Activated naive CD8-positive, alpha-beta T cell (primary cell): ENCODE results near the gene TALDO1.

Experiments
- H3K27ac Mint-ChIP-seq: one replicate; pipeline ENCODE4 v1.8.0; 2021; ENCODE audit warnings: mixed read lengths
- H3K27me3 Mint-ChIP-seq: one replicate; pipeline ENCODE4 v1.8.0; 2021; ENCODE audit warnings: mixed read lengths
- H3K36me3 Mint-ChIP-seq: one replicate; pipeline ENCODE4 v1.8.0; 2021; ENCODE audit warnings: mixed read lengths
- H3K4me1 Mint-ChIP-seq: one replicate; pipeline ENCODE4 v1.8.0; 2021; ENCODE audit warnings: low read depth, mixed read lengths
- H3K4me3 Mint-ChIP-seq: one replicate; pipeline ENCODE4 v1.8.0; 2021; ENCODE audit warnings: mild to moderate bottlenecking, mixed read lengths
- H3K9me3 Mint-ChIP-seq: one replicate; pipeline ENCODE4 v1.8.0; 2021; ENCODE audit warnings: low read depth, mixed read lengths

TALDO1 gene

DNA sequence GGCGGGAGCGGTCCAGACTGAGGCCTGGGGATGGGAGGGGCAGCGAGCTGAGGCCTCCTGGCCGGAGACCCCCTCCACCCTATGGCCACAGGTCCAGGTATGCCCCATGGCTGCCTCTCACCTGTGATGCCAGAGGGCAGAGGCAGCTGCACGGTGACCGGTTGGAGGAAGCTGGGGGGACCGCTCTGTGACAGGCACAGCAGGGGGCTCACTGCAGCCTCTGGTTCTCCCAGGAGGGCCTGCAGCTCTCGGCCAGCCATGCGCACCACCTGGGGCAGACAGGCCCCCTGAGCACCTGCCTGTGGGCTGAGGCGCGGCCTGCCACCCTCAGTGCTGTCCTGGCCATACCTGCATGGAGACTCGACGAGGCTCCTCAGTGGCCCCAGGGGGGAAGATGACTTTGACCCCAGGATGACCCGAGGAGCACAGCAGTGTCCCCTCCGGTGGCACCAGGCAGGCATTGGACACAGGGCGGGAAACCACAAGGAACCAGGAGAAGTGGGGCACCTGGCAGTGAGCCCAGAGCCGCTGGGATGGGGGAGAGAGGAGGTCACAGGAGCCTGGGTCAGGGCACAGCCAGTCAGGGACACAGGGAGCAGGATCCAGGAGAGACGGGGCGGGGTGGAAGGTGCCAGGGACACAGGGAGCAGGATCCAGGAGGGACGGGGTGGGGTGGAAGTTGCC is 54.0 kb downstream of the TALDO1 start:
- Mint-ChIP-seq H3K27ac (no peak overlapping the region), H3K36me3 (no peaks in the 10 kb centered on the region), H3K27me3 (no peaks in the 10 kb centered on the region), H3K4me1 (peaks cover 8% of the 10 kb centered on the region), H3K4me3 (no peak overlapping the region), H3K9me3 (no peaks in the 10 kb centered on the region)

DNA sequence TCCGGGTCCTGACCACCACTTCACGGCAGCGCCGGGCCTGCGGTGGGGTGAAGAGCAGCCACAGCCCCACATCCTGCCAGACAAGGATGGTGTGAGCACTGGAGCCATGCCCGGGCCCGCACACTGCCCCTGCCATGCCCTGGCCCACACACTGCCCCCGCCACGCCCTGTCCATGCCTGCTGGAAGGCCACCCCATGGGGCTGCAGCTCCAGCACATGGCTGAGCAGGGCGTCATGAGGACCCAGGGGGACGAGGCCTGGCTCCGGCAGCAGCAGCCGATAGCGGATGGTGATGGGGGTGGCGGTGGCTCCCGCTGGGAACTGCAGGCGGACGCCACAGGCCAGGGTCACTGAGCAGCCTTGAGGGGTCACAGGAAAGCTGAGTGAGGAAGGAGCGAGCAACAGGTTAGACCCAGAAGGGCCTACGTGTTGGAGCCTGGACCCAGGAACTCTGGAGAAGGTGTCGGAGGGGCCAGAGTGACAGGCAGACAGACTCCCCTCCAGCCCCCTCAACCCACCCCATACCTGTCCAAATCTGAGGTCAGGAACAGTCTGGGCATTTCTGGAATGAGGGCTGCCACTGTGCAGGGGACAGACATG is 54.9 kb downstream of the TALDO1 start:
- Mint-ChIP-seq H3K4me3 (no peak overlapping the region), H3K36me3 (no peaks in the 10 kb centered on the region), H3K9me3 (no peaks in the 10 kb centered on the region), H3K27me3 (no peaks in the 10 kb centered on the region), H3K27ac (no peak overlapping the region), H3K4me1 (peaks cover 5% of the 10 kb centered on the region)

DNA sequence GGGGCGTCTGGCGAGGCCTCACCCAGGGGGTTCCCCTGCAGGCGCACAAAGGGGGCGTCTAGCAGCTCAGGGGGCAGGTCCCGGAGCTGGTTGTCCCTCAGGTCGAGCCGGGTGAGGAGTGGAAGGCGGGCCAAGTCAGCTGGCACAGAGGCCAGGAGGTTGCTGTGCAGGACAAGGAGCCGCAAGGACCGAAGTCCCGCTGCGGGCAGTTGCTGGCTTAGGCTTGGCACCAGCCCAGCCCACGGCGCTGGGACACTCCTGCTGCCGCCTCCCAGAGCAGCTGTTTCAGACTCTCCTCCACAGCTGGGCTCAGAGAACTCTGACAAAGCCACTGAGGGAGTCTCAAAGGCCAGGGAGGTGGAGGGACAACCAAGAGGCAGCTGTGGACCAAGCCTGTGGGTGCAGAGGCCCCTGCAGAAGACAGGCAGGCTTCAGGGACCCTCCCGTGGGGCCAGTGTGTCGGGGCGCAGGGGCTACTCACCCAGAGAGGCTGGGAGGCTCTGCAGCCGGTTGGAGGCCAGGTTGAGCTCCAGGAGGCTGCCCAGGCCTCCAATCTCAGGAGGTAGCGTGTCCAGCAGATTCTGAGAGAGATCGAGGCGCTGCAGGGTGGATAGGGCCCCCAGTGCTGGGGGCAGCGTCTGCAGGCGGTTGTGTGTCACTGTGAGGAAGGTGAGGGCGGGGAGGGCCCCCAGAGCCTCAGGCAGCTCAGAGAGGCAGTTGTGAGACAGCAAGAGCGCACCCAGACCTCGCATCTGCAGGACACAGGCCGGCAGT is 55.6 kb downstream of the TALDO1 start:
- Mint-ChIP-seq H3K4me1 (peaks cover 8% of the 10 kb centered on the region), H3K36me3 (no peaks in the 10 kb centered on the region), H3K27me3 (no peaks in the 10 kb centered on the region), H3K27ac (no peak overlapping the region), H3K4me3 (no peak overlapping the region), H3K9me3 (no peaks in the 10 kb centered on the region)

DNA sequence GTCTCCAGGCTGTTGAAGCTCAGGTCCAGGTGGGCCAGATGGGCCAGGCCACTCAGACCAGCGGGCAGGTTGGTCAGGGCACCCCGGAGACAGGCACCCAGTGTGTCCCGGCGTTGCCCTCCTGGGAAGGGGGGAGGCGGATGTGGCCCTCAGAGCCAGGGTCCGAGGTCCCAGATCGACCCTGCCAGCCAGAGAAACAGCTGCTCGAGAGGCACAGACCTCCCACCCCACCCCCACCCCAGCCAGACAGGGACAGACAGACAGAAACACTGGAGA is 56.1 kb downstream of the TALDO1 start:
- Mint-ChIP-seq H3K9me3 (no peaks in the 10 kb centered on the region), H3K4me3 (no peak overlapping the region), H3K27me3 (no peaks in the 10 kb centered on the region), H3K27ac (no peak overlapping the region), H3K36me3 (no peaks in the 10 kb centered on the region), H3K4me1 (peaks cover 9% of the 10 kb centered on the region)

DNA sequence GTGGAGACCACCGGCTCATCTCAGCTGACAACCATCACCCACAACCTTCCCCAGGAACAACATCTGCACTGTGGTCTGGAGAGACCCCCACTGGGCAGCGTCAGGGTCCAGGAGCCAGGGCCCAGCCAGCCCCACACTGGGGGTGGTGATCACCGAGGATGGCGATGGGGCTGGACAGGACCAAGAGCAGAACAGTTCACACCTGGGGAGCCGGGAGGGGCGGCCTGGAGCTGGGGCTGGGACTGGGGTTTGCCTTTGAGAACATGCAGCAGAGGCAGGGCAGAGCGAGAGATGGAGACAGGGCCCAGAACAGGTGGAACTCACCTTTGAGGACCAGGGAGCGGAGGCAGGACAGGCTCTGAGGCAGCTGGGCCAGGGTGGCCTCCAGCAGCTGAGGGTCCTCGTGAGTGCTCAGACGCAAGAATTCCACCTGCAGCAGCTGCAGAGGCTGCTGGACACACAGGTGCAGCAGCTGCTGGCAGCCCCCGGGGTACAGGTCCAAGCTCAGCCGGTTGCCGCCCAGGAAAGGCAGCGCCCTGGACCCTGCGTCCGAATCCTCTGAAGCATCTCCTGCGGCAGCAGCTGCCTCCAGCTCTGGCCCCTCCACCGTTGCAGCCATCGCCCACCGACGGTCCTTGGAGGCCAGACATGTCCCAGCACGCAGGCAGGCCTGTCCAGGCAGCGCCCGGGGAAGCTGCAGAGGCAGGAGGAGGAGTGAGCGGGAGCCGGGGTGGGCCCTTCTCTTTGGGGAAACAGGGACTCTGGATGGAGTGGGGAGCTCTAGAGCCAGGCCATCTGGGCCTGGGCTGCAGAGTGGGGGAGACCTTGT is 56.7 kb downstream of the TALDO1 start:
- H3K27me3 Mint-ChIP-seq: no peaks in the 10 kb centered on the region
- peaks cover 15% of the 10 kb centered on the region for H3K4me1 Mint-ChIP-seq
- no peak overlapping the region for H3K27ac Mint-ChIP-seq
- H3K9me3 Mint-ChIP-seq: no peaks in the 10 kb centered on the region
- no peaks in the 10 kb centered on the region for H3K36me3 Mint-ChIP-seq
- peak overlapping the region; percentile 75 for H3K4me3 Mint-ChIP-seq

DNA sequence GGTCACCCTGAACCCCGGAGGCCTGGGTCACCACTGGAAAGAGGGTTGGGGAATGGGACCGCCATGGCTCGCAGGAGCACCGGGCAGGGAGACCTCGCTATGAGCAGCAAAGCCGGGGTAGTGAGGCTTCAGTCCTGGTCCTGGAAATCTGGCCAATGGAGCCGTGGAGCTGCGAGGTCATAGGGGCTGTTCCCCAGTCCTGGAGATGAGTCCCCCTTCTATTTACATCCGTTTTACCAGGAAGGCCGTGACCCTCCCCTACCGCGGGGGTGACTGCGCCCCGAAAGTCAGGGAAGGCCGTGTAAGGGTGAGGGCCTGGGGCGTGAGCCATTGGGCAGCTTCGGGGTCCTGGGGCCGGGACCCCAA is 57.3 kb downstream of the TALDO1 start:
- Mint-ChIP-seq H3K9me3 (no peaks in the 10 kb centered on the region), H3K4me3 (peak overlapping the region; percentile 75), H3K4me1 (peaks cover 16% of the 10 kb centered on the region), H3K27me3 (no peaks in the 10 kb centered on the region), H3K27ac (peak overlapping the region; percentile 50), H3K36me3 (no peaks in the 10 kb centered on the region)

DNA sequence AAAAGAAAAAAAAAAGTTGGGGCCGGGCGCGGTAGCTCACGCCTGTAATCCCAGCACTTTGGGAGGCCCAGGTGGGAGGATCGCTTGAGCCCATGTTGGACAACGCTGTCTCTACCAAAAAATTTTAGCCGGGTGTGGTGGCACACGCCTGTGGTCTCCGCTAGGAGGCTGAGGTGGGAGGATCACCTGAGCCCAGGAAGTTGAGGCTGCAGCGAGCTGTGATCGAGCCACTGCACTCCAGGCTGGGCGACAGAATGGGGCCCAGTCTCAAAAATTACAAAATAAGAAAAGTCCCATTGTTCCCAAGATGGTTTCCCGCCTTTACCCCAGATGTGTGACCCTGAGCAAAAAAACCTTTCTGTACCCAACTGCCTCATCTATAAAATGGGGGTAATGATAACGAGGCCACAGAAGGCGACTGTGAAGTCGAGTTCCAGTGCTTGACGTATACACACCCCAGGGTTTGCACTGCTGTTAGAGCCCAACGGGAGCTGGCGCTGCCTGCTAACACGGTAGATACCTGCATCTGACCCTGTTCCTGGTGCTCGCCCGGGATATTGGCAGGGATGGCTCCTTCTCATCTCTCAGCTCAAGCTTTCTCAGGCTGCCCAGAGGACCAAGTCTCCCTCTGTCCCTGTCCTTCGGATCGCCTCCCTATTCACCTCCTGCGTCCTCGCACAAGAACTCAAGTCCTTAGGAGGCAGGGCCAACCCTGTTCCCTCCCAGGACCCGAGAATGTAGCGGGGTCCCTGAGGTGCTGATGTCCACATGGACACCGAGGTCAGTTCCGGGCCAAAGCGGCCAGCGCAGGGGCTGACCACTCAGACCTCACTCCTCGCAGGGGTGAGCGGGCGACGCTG is 61.4 kb downstream of the TALDO1 start:
- H3K4me3 Mint-ChIP-seq: peak overlapping the region; percentile 93
- H3K9me3 Mint-ChIP-seq: no peaks in the 10 kb centered on the region
- peak overlapping the region; percentile 98 for H3K27ac Mint-ChIP-seq
- no peaks in the 10 kb centered on the region for H3K27me3 Mint-ChIP-seq
- H3K4me1 Mint-ChIP-seq: peaks cover 36% of the 10 kb centered on the region
- H3K36me3 Mint-ChIP-seq: peaks cover 5% of the 10 kb centered on the region

DNA sequence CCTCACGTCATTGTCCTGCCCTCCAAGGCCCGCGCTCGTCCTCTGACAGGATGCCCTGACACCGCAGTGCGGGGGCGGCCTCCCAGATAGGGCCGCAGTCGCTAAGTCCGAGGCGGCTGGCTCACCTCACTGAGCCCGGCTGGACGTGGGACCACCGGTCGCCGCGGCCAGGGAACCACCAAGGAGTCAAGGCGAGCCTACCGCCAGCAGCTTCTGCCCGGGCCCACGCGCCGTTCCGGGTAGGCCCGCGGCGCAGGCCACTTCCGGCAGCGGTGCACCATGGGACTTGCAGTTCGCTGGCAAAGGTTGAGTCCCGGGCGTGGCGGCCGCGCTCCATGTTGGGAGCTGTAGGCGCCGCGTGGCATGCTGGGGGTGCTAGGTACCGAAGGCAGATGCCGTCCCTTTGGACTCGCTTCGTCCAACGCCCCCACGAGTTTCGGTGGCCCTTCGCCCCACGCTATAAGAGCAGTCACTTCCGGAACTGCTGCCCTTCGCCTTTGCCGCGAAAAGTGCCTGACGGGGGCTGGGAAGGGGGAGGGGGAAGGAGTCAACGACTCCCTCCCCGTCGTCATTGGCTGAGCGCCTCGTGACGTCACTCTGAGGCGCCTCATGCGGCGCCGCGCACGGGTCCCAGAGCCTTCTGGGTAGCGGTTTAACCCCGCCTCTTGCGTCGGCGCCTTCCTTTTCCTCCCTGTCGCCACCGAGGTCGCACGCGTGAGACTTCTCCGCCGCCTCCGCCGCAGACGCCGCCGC is 62.2 kb downstream of the TALDO1 start, which contains the start of gene RPLP2:
Gene RPLP2 (plus strand): TSS at position 681 of the 753 bp plus-strand sequence. CDS start 268 bp downstream, outside the sequence.
- Mint-ChIP-seq H3K4me3 (peak within 1 kb of the TSS; percentile 93), H3K4me1 (peaks cover 32% of the 10 kb centered on the region), H3K9me3 (no peaks in the 10 kb centered on the region), H3K27ac (peak within 1 kb of the TSS; percentile 98), H3K36me3 (peaks cover 5% of the 10 kb centered on the region), H3K27me3 (no peaks in the 10 kb centered on the region)

DNA sequence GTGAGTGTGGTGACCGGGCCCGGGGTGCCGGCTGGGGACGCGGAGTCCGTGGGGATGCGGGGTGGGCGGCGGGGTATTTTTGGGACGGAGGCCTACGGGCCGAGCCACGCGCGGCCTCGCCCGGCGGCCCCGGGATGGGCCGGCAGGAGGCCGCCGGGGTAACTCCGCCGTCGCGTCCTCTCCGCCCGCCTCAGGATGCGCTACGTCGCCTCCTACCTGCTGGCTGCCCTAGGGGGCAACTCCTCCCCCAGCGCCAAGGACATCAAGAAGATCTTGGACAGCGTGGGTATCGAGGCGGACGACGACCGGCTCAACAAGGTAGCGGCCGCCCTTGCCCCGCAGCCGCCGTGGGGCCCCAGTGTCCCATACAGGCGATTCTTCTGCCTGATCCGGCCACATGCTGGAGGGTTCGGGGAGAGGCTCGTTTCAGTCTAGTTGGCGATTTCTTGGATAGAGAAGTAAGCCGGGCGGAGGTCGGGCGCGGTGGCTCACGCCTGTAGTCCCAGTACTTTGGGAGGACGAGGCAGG is 62.8 kb downstream of the TALDO1 start:
- peaks cover 5% of the 10 kb centered on the region for H3K36me3 Mint-ChIP-seq
- H3K9me3 Mint-ChIP-seq: no peaks in the 10 kb centered on the region
- H3K27ac Mint-ChIP-seq: peak overlapping the region; percentile 98
- H3K27me3 Mint-ChIP-seq: no peaks in the 10 kb centered on the region
- peak overlapping the region; percentile 93 for H3K4me3 Mint-ChIP-seq
- peaks cover 31% of the 10 kb centered on the region for H3K4me1 Mint-ChIP-seq

DNA sequence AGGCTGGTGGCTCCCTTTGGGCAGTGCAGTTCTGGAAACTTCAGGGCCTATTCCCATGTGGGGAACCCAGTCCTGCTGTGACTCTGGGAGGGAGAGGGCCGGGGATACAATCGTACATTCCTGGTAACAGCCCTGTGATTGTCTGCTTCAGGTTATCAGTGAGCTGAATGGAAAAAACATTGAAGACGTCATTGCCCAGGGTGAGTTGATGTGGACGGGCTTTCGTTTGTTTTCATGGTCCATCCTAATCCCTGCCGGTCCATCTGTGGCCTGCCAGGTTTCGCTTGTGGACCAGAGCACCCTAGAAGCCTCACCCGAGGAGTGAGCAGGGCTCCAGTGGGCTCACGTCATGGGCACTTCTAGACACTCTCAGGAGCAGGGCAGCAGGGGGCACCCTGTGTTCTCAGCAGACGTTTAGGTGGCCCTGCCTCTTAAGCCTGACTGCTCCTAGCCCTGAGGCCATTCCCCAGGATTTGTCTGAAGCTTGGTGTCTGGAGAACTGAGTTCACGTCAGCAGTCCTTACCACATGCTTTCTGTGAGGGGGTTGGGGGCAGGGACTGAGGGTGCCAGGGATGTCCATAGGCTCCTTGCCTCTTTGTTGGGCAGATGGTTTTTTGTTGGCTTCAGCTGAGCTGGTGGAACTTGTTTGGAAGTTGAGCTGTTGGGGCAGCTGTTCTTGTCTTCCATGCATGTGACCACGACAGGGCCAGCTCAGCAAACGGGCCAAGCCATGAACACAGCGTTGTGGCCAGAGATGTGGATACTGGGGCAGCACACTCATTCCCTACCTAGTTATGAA is 64.4 kb downstream of the TALDO1 start:
- Mint-ChIP-seq H3K4me1 (peaks cover 31% of the 10 kb centered on the region), H3K36me3 (peaks cover 5% of the 10 kb centered on the region), H3K27me3 (no peaks in the 10 kb centered on the region), H3K27ac (peak overlapping the region; percentile 93), H3K4me3 (peak overlapping the region; percentile 91), H3K9me3 (no peaks in the 10 kb centered on the region)

DNA sequence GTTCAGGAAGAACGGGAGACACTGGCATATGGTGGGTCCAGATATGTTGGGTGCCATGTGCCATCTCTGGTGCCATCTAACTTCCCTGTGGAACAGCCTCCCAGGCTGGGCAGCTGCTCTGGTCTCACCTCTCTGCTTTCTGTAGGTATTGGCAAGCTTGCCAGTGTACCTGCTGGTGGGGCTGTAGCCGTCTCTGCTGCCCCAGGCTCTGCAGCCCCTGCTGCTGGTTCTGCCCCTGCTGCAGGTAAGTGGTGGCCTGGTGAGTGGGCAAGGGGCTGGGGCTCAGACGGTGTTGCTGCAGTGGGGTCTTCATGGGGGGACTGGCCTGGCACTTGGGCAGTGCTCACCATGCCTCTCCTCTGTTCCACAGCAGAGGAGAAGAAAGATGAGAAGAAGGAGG is 65.1 kb downstream of the TALDO1 start:
- no peaks in the 10 kb centered on the region for H3K27me3 Mint-ChIP-seq
- H3K36me3 Mint-ChIP-seq: peaks cover 5% of the 10 kb centered on the region
- H3K4me3 Mint-ChIP-seq: peak overlapping the region; percentile 91
- H3K9me3 Mint-ChIP-seq: no peaks in the 10 kb centered on the region
- H3K4me1 Mint-ChIP-seq: peaks cover 31% of the 10 kb centered on the region
- peak overlapping the region; percentile 93 for H3K27ac Mint-ChIP-seq

DNA sequence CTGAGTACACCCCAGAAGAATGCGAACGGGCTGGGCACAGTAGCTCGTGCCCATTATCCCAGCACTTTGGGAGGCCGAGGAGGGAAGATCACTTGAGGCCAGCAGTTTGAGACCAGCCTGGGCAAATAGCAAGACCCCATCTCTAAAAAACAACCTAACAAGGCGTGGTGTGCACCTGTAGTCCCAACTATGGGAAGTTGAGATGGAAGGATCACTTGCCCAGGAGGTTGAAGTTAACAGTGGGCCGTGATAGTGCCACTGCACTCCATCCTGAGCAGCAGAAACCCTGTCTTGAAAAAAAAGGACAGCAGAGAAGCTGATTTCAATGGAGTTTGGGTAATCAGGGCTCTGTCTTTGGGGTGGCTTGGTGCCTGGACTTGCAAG is 65.8 kb downstream of the TALDO1 start:
- Mint-ChIP-seq H3K4me3 (peak overlapping the region; percentile 91), H3K4me1 (peaks cover 27% of the 10 kb centered on the region), H3K36me3 (peaks cover 5% of the 10 kb centered on the region), H3K9me3 (no peaks in the 10 kb centered on the region), H3K27ac (peak overlapping the region; percentile 93), H3K27me3 (no peaks in the 10 kb centered on the region)
